HEK293 (cell line): Measurements from ENCODE around the gene DMD.
"Not testable (repeated sequence)": the region's sequence is repeated elsewhere in the genome, so short reads cannot be mapped to it uniquely, and the experiment has no call there.

Experiments used
- REST ChIP-seq: fragments of 450-650 bp; formaldehyde crosslinking; IDR thresholded peaks from 2 replicates; pipeline ENCODE4 v1.5.1; 2016; ENCODE audit warnings: missing biosample characterization, missing genetic modification characterization
- ZNF292 ChIP-seq: fragments of 450-650 bp; formaldehyde crosslinking; IDR thresholded peaks from 2 replicates; pipeline ENCODE4 v1.5.1; 2016; ENCODE audit warnings: low read depth, missing biosample characterization, missing genetic modification characterization, borderline replicate concordance
- ZNF830 ChIP-seq: fragments of 450-650 bp; IDR thresholded peaks from 2 replicates; pipeline ENCODE4 v1.5.0; 2018; ENCODE audit warnings: missing biosample characterization, missing genetic modification characterization, low read depth, mild to moderate bottlenecking, moderate library complexity
- TF ChIP-seq, protein P1 (sequence below): fragments of 450-650 bp; formaldehyde crosslinking; IDR thresholded peaks from 2 replicates; pipeline ENCODE4 v1.5.1; 2017; ENCODE audit warnings: missing biosample characterization, missing genetic modification characterization
- TF ChIP-seq, protein P2 (sequence below): fragments of 450-650 bp; formaldehyde crosslinking; IDR thresholded peaks from 2 replicates; pipeline ENCODE4 v1.5.1; 2016; ENCODE audit warnings: missing biosample characterization, missing genetic modification characterization

DNA sequence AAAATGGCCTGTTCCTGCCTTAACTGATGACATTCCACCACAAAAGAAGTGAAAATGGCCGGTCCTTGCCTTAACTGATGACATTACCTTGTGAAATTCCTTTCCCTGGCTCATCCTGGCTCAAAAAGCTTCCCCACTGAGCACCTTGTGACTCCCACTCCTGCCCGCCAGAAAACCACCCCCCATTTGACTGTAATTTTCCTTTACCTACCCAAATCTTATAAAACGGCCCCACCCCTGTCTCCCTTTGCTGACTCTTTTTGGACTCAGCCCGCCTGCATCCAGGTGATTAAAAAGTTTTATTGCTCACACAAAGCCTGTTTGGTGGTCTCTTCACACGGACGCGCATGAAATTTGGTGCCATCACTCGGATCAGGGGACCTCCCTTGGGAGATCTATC is 1833.5 kb downstream of the DMD start:
- not testable (repeated sequence) for TF ChIP-seq ZNF292, ZNF830, REST (tag by site-specific recombination)
- TF ChIP-seq, protein P1, sequence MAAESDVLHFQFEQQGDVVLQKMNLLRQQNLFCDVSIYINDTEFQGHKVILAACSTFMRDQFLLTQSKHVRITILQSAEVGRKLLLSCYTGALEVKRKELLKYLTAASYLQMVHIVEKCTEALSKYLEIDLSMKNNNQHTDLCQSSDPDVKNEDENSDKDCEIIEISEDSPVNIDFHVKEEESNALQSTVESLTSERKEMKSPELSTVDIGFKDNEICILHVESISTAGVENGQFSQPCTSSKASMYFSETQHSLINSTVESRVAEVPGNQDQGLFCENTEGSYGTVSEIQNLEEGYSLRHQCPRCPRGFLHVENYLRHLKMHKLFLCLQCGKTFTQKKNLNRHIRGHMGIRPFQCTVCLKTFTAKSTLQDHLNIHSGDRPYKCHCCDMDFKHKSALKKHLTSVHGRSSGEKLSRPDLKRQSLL, result not testable (repeated sequence)
- TF ChIP-seq, protein P2, sequence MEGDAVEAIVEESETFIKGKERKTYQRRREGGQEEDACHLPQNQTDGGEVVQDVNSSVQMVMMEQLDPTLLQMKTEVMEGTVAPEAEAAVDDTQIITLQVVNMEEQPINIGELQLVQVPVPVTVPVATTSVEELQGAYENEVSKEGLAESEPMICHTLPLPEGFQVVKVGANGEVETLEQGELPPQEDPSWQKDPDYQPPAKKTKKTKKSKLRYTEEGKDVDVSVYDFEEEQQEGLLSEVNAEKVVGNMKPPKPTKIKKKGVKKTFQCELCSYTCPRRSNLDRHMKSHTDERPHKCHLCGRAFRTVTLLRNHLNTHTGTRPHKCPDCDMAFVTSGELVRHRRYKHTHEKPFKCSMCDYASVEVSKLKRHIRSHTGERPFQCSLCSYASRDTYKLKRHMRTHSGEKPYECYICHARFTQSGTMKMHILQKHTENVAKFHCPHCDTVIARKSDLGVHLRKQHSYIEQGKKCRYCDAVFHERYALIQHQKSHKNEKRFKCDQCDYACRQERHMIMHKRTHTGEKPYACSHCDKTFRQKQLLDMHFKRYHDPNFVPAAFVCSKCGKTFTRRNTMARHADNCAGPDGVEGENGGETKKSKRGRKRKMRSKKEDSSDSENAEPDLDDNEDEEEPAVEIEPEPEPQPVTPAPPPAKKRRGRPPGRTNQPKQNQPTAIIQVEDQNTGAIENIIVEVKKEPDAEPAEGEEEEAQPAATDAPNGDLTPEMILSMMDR (tag by site-specific recombination), result not testable (repeated sequence)
